HUDEP-2 (cell line): ENCODE measurements around the gene SCGB1C1.
"Not testable (repeated sequence)": the region's sequence is repeated elsewhere in the genome, so short reads cannot be mapped to it uniquely, and the experiment has no call there.

Experiments used
- DNase-seq, 76 experiments: peaks; one replicate each; lab custom pipeline; 2025; ENCODE audit not compliant: unreplicated experiment in 76 of 76; lab: John Stamatoyannopoulos, UW

The SCGB1C1 gene

GRCh38 chr11:192674-193128, at the start of gene SCGB1C1:
Gene SCGB1C1, plus strand, starts transcription at chr11:193078. Its CDS starts 22 bp downstream, at chr11:193100.
- not testable (repeated sequence) for DNase-seq

DNA sequence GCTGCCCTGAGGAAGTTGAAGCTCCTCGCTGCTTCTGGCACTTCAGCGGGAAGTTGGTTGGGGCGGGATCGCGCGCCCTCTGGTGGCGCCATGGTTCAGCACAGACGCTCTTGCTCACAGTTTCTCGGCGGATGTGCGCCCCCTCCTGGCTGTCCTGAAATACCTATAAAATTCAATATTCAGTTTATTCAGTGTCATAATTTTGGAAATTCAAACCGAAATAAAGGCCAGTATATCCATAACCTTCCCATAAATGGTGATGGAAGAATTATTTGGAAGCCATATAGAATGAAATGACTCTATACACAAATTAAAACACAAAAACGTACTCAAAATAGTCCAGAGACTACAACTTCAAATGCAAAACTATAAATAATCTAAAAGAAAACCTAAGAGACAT, 12.6 kb upstream of the SCGB1C1 start:
- DNase-seq, result not testable (repeated sequence)

DNA sequence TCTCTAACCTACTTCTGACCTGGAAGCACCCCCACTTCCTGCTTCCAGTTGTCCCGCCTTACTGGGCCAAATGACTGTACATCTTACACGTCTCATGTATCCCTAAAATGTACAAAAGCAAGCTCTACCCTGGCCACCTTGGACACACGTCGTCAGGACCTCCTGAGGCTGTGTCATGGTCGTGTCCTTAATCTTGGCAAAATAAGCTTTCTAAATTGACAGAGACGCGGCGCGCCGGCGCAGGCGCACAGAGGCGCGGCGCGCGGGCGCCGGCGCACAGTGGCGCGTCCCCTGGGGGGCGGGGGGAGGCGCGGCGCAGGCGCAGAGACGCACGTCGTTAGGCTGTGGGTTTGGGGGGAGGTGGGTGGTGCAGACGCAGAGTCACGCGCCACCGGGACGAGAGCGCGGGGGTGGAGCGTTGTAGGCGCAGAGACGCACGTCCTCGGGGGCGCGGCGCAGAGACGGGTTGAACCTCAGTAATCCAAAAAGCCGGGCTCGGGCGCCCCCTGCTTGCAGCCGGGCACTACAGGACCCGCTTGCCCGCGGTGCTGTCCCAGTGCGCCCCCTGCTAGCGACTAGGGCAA, 3.6 kb upstream of the SCGB1C1 start:
- not testable (repeated sequence) for DNase-seq

- DNase-seq, result not testable (repeated sequence)
Measured at GRCh38 chr11:189843-190311, 3.0 kb upstream of the SCGB1C1 start.

- not testable (repeated sequence) for DNase-seq
Measured at GRCh38 chr11:190546-190945, 2.3 kb upstream of the SCGB1C1 start.

DNA sequence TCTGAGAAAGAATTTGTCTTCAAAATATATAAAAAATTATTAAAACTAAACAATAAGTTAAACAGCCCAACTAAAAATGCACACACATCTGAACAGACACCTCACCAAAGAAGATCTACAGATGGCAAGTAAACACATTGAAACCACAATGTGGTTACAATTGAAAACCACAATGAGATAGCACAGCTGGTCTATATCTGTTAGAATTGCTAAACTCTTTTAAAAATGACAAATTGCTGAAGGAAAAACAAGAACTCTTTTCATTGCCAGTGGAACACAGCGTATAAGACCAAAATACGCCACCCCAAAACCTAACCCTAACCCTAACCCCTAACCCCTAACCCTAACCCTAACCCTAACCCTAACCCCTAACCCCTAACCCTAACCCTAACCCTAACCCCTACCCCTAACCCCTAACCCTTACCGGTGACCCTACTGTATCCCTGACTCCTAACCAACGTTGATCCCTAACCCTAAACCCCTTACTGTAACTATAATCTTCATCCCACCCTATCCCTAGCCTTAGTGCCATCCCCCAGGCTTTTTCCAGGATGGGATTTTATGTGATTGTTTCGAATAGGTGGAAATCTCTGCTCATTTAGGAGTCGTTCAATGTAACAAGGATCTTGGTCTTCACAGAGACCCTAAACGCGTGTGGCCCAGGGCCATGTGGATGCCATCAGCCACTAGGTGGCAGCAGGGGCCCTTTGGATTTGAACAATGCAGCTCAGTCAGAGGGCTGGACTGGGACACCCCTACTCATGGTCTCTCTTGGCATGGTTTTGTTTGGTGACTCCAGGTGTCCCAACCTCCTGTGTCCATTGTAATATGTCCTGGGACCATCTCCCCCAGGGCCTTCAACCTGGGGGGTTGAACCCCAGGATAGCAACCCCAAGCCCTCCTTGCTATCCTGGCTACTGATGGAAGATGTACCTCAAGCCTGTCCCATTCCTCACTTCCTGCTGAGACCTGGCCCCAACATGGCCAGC, 1.1 kb upstream of the SCGB1C1 start:
- not testable (repeated sequence) for DNase-seq

DNA sequence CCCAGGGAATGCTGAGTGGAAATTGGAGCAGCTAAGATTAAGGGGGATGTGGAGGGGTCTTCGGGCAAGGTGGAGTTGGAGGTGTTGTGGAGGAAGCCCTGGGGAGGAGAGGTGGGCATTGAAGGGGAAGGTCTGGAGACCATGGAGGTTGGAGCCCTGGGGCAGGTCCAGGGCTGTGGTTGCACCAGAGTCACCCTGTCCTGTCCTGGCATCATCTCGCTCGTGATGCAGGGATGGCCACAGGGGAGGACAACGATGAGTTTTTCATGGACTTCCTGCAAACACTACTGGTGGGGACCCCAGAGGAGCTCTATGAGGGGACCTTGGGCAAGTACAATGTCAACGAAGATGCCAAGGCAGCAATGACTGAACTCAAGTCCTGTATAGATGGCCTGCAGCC, 603 bp downstream of the SCGB1C1 start:
- not testable (repeated sequence) for DNase-seq

GRCh38 chr11:196786-197731, 4.2 kb downstream of the SCGB1C1 start:
- no peak for DNase-seq

GRCh38 chr11:197741-198235, 4.9 kb downstream of the SCGB1C1 start:
- DNase-seq, result no peak

- DNase-seq, result no peak
Measured at GRCh38 chr11:198236-198806, 5.4 kb downstream of the SCGB1C1 start.

- no peak for DNase-seq
Measured at GRCh38 chr11:199004-199581, 6.2 kb downstream of the SCGB1C1 start.

GRCh38 chr11:199782-200181, 6.9 kb downstream of the SCGB1C1 start:
- DNase-seq, result no peak

- DNase-seq, result no peak
Measured at GRCh38 chr11:200224-201003, 7.5 kb downstream of the SCGB1C1 start.

GRCh38 chr11:201966-202365, 9.1 kb downstream of the SCGB1C1 start:
- DNase-seq, result no peak

DNA sequence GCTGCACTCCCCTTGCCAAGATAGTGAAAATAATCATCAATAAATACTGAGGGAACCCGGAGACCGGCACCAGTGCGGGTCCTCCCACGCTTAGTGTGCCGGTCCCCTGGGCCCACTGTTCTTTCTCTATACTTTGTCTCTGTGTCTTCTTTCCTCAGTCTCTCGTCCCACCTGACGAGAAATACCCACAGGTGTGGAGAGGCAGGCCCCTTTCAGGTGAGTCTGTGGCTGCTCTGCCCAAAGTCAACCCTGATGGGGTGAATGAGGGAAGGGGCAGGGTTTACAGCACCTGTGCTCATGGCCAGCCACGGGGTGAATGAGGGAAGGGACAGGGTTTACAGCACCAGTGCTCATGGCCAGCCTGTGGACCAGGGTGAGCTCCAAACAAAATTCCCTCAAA, 9.6 kb downstream of the SCGB1C1 start:
- DNase-seq, result no peak

GRCh38 chr11:203056-203944, 10.4 kb downstream of the SCGB1C1 start:
- DNase-seq, result no peak

GRCh38 chr11:203945-204586, 11.2 kb downstream of the SCGB1C1 start:
- DNase-seq, result no peak
